H9 (cell line): ENCODE data around the gene ZNF440. TPM values are rescaled to one million over a fixed set of nuclear protein-coding genes. Genes with fewer than 3 reads are reported as not detected.

Source experiments
- DNase-seq: peaks from one replicate; pipeline ENCODE4 v3.0.0-alpha.2; 2017
- H2AFZ ChIP-seq: one replicate; pipeline ENCODE4 v1.6.1; 2013; ENCODE audit warnings: mild to moderate bottlenecking, low read length, control low read depth, moderate library complexity
- H2AK5ac ChIP-seq: 2 replicates; pipeline ENCODE4 v1.6.1; 2013; ENCODE audit warnings: low read length, control low read depth, mixed read lengths; ENCODE audit not compliant: insufficient read length
- H2BK120ac ChIP-seq: one replicate; pipeline ENCODE4 v1.6.1; 2013; ENCODE audit warnings: low read depth, mild to moderate bottlenecking, low read length, control low read depth, inconsistent platforms; ENCODE audit not compliant: poor library complexity, severe bottlenecking
- H2BK12ac ChIP-seq: 2 replicates; pipeline ENCODE4 v1.6.1; 2013; ENCODE audit warnings: low read length, control low read depth, mixed read lengths, low read depth; ENCODE audit not compliant: insufficient read length
- H2BK15ac ChIP-seq: 2 replicates; pipeline ENCODE4 v1.6.1; 2013; ENCODE audit warnings: low read depth, low read length, control low read depth
- H2BK20ac ChIP-seq: one replicate; pipeline ENCODE4 v1.6.1; 2013; ENCODE audit warnings: low read depth, mild to moderate bottlenecking, low read length, control low read depth, inconsistent platforms; ENCODE audit not compliant: poor library complexity, severe bottlenecking
- H2BK5ac ChIP-seq: 2 replicates; pipeline ENCODE4 v1.6.1; 2013; ENCODE audit warnings: low read length, control low read depth, mixed read lengths; ENCODE audit not compliant: insufficient read length
- H3K14ac ChIP-seq: 2 replicates; pipeline ENCODE4 v1.6.1; 2013; ENCODE audit warnings: low read length, control low read depth; ENCODE audit not compliant: insufficient read depth
- H3K18ac ChIP-seq: 2 replicates; pipeline ENCODE4 v1.6.1; 2013; ENCODE audit warnings: low read depth, mild to moderate bottlenecking, mixed read lengths, low read length, control low read depth; ENCODE audit not compliant: insufficient read length
- H3K23ac ChIP-seq: 2 replicates; pipeline ENCODE4 v1.6.1; 2013; ENCODE audit warnings: low read length, control low read depth, mixed read lengths, low read depth; ENCODE audit not compliant: insufficient read length
- H3K23me2 ChIP-seq: 2 replicates; pipeline ENCODE4 v1.6.1; 2013; ENCODE audit warnings: low read depth, mild to moderate bottlenecking, mixed read lengths, low read length, control low read depth; ENCODE audit not compliant: insufficient read length, poor library complexity, severe bottlenecking
- H3K27ac ChIP-seq: 2 replicates; pipeline ENCODE4 v1.5.1; 2013; ENCODE audit warnings: low read length, control low read depth, mixed read lengths, low read depth; ENCODE audit not compliant: insufficient read length
- H3K27me3 ChIP-seq: 2 replicates; pipeline ENCODE4 v1.6.1; 2013; ENCODE audit warnings: low read length, control low read depth, inconsistent platforms; ENCODE audit not compliant: insufficient read depth
- H3K4ac ChIP-seq: 2 replicates; pipeline ENCODE4 v1.6.1; 2013; ENCODE audit warnings: low read depth, mild to moderate bottlenecking, control low read depth, inconsistent platforms, low read length, moderate library complexity
- H3K4me1 ChIP-seq: 2 replicates; pipeline ENCODE4 v1.6.1; 2013; ENCODE audit warnings: low read length, control low read depth, inconsistent platforms; ENCODE audit not compliant: insufficient read depth
- H3K4me2 ChIP-seq: 2 replicates; pipeline ENCODE4 v1.6.1; 2013; ENCODE audit warnings: low read length, control low read depth, mixed read lengths; ENCODE audit not compliant: insufficient read length, insufficient read depth
- H3K56ac ChIP-seq: 2 replicates; pipeline ENCODE4 v1.6.1; 2013; ENCODE audit warnings: low read depth, mild to moderate bottlenecking, mixed read lengths, low read length, control low read depth; ENCODE audit not compliant: insufficient read length
- H3K79me1 ChIP-seq: 2 replicates; pipeline ENCODE4 v1.6.1; 2013; ENCODE audit warnings: low read depth, mild to moderate bottlenecking, moderate library complexity, low read length, control low read depth, inconsistent platforms; ENCODE audit not compliant: insufficient read depth, poor library complexity, severe bottlenecking
- H3K79me2 ChIP-seq: 2 replicates; pipeline ENCODE4 v1.6.1; 2013; ENCODE audit warnings: low read length, control low read depth, inconsistent platforms; ENCODE audit not compliant: insufficient read depth
- H3K9ac ChIP-seq: 2 replicates; pipeline ENCODE4 v1.6.1; 2013; ENCODE audit warnings: low read length, control low read depth, mixed read lengths; ENCODE audit not compliant: insufficient read length; ENCODE audit errors: extremely low read depth
- H3K9me3 ChIP-seq: one replicate; pipeline ENCODE4 v1.6.1; 2013; ENCODE audit warnings: low read depth, low read length, inconsistent platforms; ENCODE audit not compliant: control insufficient read depth
- H3T11ph ChIP-seq: one replicate; pipeline ENCODE4 v1.6.1; 2013; ENCODE audit warnings: mild to moderate bottlenecking, low read length, control low read depth, inconsistent platforms
- H4K20me1 ChIP-seq: one replicate; pipeline ENCODE4 v1.6.1; 2013; ENCODE audit not compliant: control insufficient read depth, insufficient read length, insufficient read depth
- H4K5ac ChIP-seq: 2 replicates; pipeline ENCODE4 v1.6.1; 2013; ENCODE audit warnings: low read depth, mild to moderate bottlenecking, mixed read lengths, low read length, control low read depth; ENCODE audit not compliant: insufficient read length
- H4K8ac ChIP-seq: replicated peaks from 2 replicates; pipeline ENCODE4 v1.6.1; 2013; ENCODE audit warnings: low read length, control low read depth, mixed read lengths, low read depth; ENCODE audit not compliant: insufficient read length
- H4K91ac ChIP-seq: 2 replicates; pipeline ENCODE4 v1.6.1; 2013; ENCODE audit warnings: low read depth, mild to moderate bottlenecking, moderate library complexity, mixed read lengths, low read length, control low read depth; ENCODE audit not compliant: insufficient read length
- H3K27ac Mint-ChIP-seq, 3 experiments: 2 replicates in 2 of 3; 3 replicates in 1 of 3; pipeline ENCODE4 v1.8.0; 2020 to 2021; ENCODE audit warnings: mixed read lengths in 3 of 3, mild to moderate bottlenecking in 1 of 3, moderate library complexity in 1 of 3
- H3K27me3 Mint-ChIP-seq: 2 replicates; pipeline ENCODE4 v1.8.0; 2021; ENCODE audit warnings: low read depth, mild to moderate bottlenecking, moderate library complexity, mixed read lengths
- H3K36me3 Mint-ChIP-seq, 3 experiments: 2 replicates in 2 of 3; 3 replicates in 1 of 3; pipeline ENCODE4 v1.8.0; 2020 to 2021; ENCODE audit warnings: low read depth in 3 of 3, mixed read lengths in 3 of 3; ENCODE audit not compliant: insufficient read depth in 1 of 3
- H3K4me1 Mint-ChIP-seq, 2 experiments: 2 replicates each; pipeline ENCODE4 v1.8.0; 2020; ENCODE audit warnings: mixed read lengths in 2 of 2
- H3K4me3 Mint-ChIP-seq, 2 experiments: 2 replicates in 1 of 2; 3 replicates in 1 of 2; pipeline ENCODE4 v1.8.0; 2020 to 2021; ENCODE audit warnings: mild to moderate bottlenecking in 2 of 2, mixed read lengths in 2 of 2, moderate library complexity in 1 of 2
- H3K9me3 Mint-ChIP-seq, 2 experiments: 2 replicates in 1 of 2; 3 replicates in 1 of 2; pipeline ENCODE4 v1.8.0; 2020; ENCODE audit warnings: mild to moderate bottlenecking in 2 of 2, mixed read lengths in 2 of 2, moderate library complexity in 1 of 2
- CTCF ChIP-seq: fragments of 200-600 bp; sonication (generic); conservative IDR thresholded peaks from 3 replicates; pipeline ENCODE4 v1.8.0; 2021; ENCODE audit warnings: antibody characterized with exemption, mild to moderate bottlenecking
- total RNA-seq: library from RNA; stranded (reverse); gene quantifications from 2 replicates; pipeline ENCODE4 v1.2.1, GENCODE V29; 2021

ZNF440 gene
- total RNA-seq, 1 experiment from 2014 or later: 4.1 TPM

- no peaks in the 10 kb centered on the region for H3K36me3 Mint-ChIP-seq
- no peak overlapping the region for H2AK5ac ChIP-seq
- H2BK5ac ChIP-seq: no peak overlapping the region
- H4K8ac ChIP-seq: no peak overlapping the region
- no peaks in the 10 kb centered on the region for H4K20me1 ChIP-seq
- H3K4ac ChIP-seq: no peak overlapping the region
- no peak overlapping the region for H3K4me2 ChIP-seq
- H3K56ac ChIP-seq: no peak overlapping the region
- no peaks in the 10 kb centered on the region for H3K9me3 ChIP-seq
- no peak overlapping the region for H4K5ac ChIP-seq
- no peak overlapping the region for H3K23ac ChIP-seq
- no peaks in the 10 kb centered on the region for H3K27me3 ChIP-seq
- H2BK20ac ChIP-seq: no peak overlapping the region
- 0 out of 2 replicates have a peak, but pooled peaks cover under 1% of the 10 kb centered on the region for H3K4me1 ChIP-seq
- no peak overlapping the region for H2BK120ac ChIP-seq
- H2BK15ac ChIP-seq: no peak overlapping the region
- H2BK12ac ChIP-seq: no peak overlapping the region
- H3K23me2 ChIP-seq: peaks cover 3% of the 10 kb centered on the region
- H3K27ac ChIP-seq: no peak overlapping the region
- H3K79me2 ChIP-seq: no peaks in the 10 kb centered on the region
- H3K9ac ChIP-seq: no peak overlapping the region
- H3K79me1 ChIP-seq: no peaks in the 10 kb centered on the region
- H3T11ph ChIP-seq: no peak overlapping the region
- H3K4me3 Mint-ChIP-seq: no peak overlapping the region
- peaks cover 10% of the 10 kb centered on the region in 2 experiments for H3K4me1 Mint-ChIP-seq
- TF ChIP-seq CTCF: no peak
- no peak overlapping the region for H2AFZ ChIP-seq
- peaks cover 53% of the 10 kb centered on the region for H3K27me3 Mint-ChIP-seq
- H3K27ac Mint-ChIP-seq: no peak overlapping the region
- H3K14ac ChIP-seq: no peak overlapping the region
- no peak overlapping the region for H3K18ac ChIP-seq
- H3K9me3 Mint-ChIP-seq: peaks cover 22 to 24% of the 10 kb centered on the region in 2 experiments
- no peak overlapping the region for H4K91ac ChIP-seq
- no peak for DNase-seq
Observed at GRCh38 chr19:11792942-11793341, 21.1 kb upstream of the ZNF440 start.
